NCI-H2029 treated with DMSO at 0.1 percent for 48 hours (cell line): ENCODE measurements around the gene KLF11.

Source experiments
- DNase-seq: peaks from one replicate; lab custom pipeline; 2025; lab: John Stamatoyannopoulos, UW

Gene KLF11

DNA sequence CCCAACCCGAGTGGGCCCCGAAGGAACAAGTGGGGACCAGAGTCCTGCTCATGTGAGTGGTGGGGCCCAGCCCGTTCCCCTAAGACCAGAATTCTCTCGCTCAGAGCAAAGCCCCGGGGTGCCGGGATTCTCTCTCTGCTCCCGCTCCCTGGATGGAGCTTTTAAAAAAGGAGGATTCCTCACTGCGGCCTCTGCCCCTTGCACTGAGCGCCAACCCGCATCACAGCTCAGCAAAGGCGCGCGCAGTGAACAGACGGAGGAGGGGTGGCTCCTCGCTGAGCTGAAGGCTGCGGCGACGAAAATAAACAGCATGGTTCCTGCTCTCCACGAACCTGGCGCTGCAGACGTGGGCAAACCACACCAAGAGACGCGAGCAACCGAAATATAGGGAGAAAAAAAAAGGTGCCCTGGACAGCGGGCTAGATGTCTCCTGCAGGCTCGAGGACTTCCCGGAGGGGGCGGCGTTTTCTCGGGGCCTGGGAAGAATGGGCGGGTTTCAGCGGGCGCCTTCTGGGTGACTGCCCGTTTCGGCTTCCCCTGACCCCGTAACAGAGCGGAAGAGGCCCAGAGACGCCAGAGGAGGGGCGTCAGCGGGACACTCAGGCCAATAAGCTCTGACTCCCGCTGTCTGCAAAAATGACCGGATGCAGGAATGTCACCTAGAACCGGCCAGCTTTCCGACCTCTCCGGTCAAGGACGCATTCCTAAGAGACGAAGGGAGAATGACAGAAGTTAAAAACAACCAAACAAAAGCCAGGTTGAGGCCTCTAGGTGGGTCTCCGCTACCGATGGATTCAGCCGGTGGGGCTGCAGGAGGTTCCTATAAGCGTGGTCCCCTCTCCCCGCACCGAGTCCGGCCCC, 819 bp upstream of the KLF11 start:
- DNase-seq: no peak

DNA sequence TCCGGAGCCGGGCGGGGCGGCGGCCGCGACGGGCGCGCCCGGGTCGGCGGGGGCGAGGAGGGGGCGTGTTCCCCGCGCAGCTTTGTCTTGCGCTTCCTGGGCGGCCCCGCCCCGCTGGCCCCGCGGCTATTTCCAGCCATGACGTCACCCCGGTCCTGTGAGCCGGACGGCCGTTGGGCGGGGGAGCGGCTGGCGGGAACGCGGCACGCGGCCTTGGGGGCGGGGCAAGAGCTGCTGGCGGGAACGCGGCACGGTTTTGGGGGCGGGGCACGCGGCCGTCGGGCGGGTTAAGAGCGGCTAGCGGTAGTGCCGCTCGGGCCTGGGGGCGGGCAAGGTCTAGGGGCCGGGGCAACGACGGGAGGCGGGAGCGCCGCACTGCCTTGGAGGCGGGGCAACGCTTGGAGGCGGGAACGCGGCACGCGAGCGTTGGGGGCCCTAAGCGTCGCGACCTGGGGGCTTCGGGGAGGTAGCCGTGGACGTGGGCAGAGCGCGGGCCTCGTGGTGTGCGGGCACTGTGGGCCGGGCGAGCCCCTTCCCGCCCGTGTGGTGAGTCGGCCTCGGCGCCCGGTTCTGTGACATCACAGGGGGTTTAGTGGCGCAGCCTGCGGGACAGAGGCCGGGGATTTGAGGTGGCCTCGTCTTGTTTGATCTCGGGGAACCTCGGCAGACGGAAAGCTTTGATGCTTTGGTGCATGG, 704 bp downstream of the KLF11 start:
- DNase-seq: peak; percentile 36

DNA sequence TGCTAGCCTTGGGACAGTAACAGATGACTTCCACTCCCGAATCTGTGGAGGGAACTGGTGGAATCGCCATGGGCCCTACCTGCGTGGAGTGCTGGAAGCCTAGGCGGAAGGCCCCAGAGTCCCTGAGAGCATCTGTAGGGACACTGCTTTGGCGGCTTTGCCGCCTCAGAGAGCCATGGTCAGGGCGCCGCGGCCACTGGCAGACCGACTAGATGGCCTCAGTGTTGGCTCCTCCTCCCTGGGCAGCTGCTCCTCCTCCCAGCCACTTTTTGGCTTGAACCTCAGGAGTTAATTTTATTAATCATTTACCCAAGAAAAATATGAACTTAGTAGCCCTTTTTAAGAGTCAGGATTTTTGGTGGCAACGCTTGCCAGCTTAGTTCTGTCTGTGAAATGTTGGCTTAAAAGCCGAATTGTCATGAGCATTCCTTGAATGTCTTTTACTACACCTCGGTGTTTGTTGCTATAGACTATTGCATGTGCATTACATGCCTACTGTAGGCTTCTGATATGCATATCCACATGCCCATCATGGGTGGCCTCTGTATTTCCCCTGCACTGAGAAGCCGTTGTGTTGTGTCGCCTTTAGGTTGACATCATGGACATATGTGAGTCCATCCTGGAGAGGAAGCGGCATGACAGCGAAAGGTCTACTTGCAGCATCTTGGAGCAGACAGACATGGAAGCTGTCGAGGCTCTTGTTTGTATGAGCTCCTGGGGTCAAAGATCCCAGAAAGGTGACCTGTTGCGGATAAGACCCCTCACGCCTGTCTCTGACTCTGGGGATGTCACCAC, 2.4 kb downstream of the KLF11 start:
- no peak for DNase-seq

DNA sequence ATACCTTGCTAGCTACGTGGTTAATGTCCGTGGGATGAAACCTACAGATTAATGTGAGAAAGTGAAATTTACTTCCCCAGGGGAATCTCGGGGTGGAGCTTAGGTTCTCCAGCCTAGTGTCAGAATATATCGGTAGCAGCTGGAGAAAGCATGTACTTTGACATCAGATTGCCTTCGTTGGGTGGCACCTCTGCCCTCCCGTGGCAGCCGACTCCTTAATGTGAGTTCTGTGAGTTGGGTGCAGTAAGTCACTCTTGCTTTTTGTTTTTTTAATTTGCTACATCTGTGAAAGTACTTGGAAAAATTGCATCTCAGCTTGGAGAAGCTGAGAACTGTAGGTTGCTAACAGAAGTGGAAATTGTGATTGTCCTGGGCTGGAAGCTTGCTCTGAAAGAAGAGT, 3.6 kb downstream of the KLF11 start:
- DNase-seq: no peak

GRCh38 chr2:10047616-10048500, 4.5 kb downstream of the KLF11 start:
- no peak for DNase-seq

GRCh38 chr2:10048501-10049171, 5.3 kb downstream of the KLF11 start:
- DNase-seq: peak; percentile 23

- DNase-seq: no peak
Observed at GRCh38 chr2:10052216-10052615, 8.9 kb downstream of the KLF11 start.

DNA sequence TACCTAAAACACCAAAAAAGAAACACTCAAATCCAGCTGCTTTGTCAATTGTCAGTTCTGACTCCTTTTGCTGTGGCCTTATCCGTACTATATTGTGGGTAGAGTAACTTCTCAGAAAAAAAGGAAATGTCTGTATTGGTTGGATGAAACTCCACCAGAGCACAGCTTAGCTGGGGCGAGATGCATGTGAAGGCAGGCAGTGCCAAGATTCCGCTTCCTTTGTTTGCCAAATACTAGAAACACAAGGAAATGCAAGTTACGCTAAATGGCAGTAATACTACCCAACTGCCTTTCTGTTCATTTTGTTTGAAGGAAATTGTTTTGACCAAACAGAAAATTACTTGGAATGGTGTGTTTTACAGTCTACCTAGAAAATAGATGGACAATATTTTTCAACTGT, 10.0 kb downstream of the KLF11 start:
- peak; percentile 10 for DNase-seq

DNA sequence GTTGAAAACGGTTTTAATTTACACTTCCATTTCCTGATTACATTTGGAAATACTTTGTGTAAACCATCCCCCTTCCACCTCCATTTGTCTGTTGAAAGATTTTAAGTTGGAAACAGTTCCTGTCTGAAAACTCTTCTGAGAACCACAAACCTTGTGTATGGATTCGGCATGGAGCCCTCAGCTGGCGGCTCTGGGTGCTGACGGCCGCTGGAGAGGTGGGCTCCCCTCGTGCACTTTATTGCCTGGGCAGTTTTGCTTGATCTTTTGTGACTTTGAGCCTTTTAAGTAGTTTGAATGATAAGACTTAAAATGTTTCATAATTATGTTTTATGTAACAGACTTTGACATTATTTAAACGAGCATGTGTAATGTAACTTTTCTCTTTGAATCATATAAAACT, 11.1 kb downstream of the KLF11 start:
- DNase-seq: no peak

GRCh38 chr2:10054976-10055375, 11.6 kb downstream of the KLF11 start:
- DNase-seq: no peak

GRCh38 chr2:10056439-10056838, 13.1 kb downstream of the KLF11 start:
- DNase-seq: no peak

DNA sequence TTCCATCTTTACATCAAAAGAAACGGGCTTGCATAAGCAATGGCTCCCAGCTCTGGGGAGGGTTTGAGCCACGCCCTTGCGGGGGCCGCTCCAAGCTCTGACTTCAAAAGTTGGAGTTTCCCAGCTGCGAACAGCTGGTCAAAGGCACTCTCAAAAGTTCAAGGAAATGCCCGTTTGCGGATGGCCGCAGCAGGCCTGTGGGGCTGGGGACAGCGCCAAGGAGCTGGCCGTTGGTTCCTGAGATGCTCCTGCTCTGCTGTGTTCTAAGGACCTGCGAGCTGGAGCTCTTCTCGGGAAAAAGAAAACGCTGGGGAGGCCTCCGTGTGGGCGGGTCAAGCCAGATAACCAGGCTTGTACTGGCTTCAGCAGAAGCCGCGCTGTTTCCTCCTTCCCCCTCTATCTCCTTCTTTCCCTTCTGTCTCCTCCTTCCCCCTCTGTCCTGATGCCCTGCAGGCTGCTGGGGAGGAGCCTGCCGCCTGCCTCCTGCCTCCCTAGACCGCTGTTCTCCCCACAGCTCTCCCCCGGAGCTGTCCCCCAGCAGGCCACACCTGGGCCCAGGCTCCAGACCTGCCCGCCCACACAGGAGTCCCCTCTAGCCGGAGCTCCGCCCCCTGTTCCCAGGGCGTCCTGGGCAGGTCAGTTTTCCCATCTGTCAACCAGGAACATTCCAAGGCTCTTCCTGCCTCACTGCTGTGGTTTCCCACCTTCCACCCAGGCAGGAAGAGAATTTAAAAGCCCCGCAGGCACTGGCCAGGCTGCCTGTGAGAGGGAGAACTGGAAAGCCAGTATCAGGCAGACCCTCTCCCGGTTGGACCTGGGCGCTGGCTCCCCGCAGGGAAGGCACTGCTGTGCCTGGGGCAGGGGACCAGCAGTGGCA, 14.1 kb downstream of the KLF11 start:
- no peak for DNase-seq

DNA sequence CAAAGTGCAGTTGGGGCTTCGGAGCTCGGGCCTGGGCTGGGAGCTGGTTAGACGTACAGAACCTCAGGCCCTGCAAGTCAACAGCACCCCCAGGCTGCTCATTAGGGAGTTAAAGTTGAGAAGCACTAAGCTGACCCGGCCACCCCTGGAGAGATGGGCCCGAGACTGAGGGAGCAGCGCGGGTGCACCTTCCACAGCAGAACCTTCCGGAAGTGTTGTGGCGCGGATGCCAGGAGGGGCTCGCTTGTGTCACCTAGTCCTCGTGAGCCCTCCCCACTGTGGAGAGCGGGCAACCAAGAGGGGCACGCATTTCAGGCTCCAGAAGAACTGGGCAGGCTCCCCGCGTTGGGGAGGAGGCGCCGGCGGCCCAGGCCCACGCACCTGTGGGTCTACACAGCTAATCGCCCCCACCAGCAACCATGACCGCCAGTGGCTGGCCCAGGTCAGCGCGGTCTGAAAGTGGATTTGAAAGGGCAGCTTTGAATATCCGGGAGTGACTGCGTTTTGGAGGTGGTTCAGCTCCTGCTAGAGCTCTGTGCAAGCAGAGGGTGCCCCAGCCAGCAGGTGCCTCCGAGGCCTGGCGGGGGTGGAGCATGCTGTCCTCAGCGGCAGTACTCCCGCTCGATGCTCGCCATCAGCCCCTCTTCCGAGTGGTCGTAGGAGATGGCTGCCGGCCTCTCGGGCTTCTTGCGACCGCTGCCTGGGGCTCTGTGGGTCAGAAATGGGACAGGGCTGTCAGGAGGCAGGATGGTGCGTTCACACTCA, 15.1 kb downstream of the KLF11 start:
- no peak for DNase-seq

DNA sequence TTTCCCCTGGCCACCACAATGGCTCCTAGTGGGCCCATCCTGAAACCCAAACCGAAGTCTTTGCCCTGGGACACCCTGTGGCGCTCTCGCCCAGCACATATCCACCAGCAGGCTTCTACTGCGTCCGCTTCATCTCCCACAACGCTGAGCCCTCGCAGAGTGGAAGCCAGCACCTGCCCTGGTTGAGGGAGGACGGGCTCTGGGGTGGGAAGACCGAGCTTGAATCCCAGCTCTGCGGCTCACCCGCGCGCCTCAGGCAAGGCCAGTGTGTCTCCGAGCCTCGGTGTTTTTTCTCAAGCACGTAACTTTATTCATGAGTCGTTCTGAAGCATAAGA, 15.6 kb downstream of the KLF11 start:
- DNase-seq: no peak

GRCh38 chr2:10059552-10060335, 16.4 kb downstream of the KLF11 start:
- DNase-seq: no peak

DNA sequence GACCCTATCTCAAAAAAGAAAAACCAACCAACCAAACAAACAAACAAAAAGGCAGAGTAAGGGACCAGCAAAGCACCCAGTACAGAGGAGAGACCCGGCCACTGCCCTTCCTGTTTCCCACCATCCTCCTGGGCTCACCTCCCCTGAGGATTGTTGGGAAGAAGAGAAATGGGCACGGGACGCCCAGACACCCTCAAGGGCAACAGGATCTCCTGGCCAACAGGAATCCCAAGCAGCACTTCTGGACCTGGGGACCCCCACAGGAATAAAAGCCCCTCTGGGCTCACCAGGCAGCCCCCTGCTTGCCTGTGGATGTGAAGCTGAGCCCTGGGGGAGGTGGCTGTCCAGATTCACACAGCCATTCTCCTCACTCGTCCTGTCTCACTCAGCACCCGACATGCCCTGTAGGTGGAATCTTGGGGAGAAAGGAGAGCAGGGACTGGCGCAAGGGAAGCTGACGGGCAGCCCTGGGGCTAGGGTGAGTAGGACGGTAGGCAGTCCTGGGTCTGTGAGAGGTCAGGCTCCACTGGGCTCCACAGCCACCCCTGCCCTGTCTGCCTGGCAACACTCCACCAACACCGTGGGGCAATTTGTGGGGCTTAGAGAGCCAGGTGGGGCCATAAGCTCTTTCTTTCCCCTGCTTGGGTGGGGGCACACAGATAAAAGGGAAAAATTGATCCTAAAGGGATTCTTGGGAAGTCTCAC, 18.0 kb downstream of the KLF11 start:
- no peak for DNase-seq

DNA sequence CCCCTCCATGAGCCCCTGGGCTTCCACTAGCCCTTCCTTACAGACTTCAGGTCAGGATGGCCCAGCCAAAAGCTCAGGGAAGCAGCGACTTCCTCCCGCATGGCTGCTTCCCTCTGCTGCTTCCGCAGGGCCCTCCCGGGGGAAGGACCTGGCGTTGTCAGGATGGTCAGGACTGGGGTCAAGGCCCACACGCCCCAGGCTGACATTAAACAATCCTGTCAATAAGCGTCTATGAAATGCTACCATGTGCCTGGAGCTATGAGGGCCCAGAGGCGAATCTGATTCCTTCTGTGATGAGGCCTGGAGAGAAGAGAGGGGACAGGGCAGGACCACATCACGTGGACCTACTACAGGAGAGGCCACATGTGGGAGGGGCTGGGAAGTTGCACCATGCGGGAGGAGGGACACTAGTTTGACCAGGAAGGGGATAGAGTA, 19.6 kb downstream of the KLF11 start:
- no peak for DNase-seq

- no peak for DNase-seq
Observed at GRCh38 chr2:10063566-10063965, 20.2 kb downstream of the KLF11 start.
